Psoas muscle (tissue), 8 donors: ENCODE data around the gene TTLL11. TPM values are rescaled to one million over a fixed set of nuclear protein-coding genes. Genes with fewer than 3 reads are reported as not detected.

Experiments used
- ATAC-seq, 4 donors: fragments of 200-7000 bp; cut with Tn5 transposase; one replicate each; pipeline ENCODE4 v1.9.1; 2020; ENCODE audit warnings: moderate library complexity in 3 of 4, mild to moderate bottlenecking in 2 of 4
- DNase-seq, 2 donors: peaks; one replicate each; pipeline ENCODE4 v3.0.0-alpha.2; 2020
- H3K27ac ChIP-seq: fragments of 200-600 bp; one replicate; pipeline ENCODE4 v1.8.0; 2022
- H3K27me3 ChIP-seq, 3 donors: fragments of 200-600 bp in 1 of 3; one replicate each; pipeline versions ENCODE4 v1.6.1 to v1.8.0; 2013 to 2022; ENCODE audit warnings: low read length in 2 of 3, mild to moderate bottlenecking in 2 of 3, moderate library complexity in 1 of 3; ENCODE audit not compliant: insufficient read depth in 3 of 3
- H3K36me3 ChIP-seq, 2 donors: fragments of 200-600 bp in 1 of 2; one replicate each; pipeline versions ENCODE4 v1.6.1 to v1.8.0; 2013 to 2022; ENCODE audit warnings: low read depth in 1 of 2, mild to moderate bottlenecking in 1 of 2, moderate library complexity in 1 of 2; ENCODE audit not compliant: insufficient read depth in 1 of 2
- H3K4me1 ChIP-seq: fragments of 200-600 bp; one replicate; pipeline ENCODE4 v1.8.0; 2022
- H3K4me3 ChIP-seq: fragments of 200-600 bp; one replicate; pipeline ENCODE4 v1.8.0; 2022; ENCODE audit warnings: mild to moderate bottlenecking
- H3K9me3 ChIP-seq: fragments of 200-600 bp; one replicate; pipeline ENCODE4 v1.8.0; 2022
- CTCF ChIP-seq: fragments of 200-600 bp; IDR thresholded peaks from one replicate; pipeline ENCODE4 v1.8.0; 2022; ENCODE audit warnings: antibody characterized with exemption
- WGBS, 3 donors: extraction: QIAGEN DNeasy Blood & Tissue Kit; methylation state at CpG; one replicate each; pipeline versions ENCODE4 v1.1.6 to v1.1.7; 2013; 5-methylcytosine and 5-hydroxymethylcytosine counted together
- intact Hi-C, 2 donors: fragments of 100-400 bp; cut with DNase I; formaldehyde crosslinking; loops; one replicate each; pipeline versions ENCODE4 v1.11.0 to v1.14.2; 2022
- polyA plus RNA-seq, 3 donors: library from polyadenylated mRNA; stranded (reverse); fragments of 200-250 nt; gene quantifications; one replicate each; pipeline ENCODE4 v1.2.3, GENCODE V29; 2013
- total RNA-seq, 4 donors: library from RNA; stranded (reverse); fragmentation: NEBNext Ultra II Directional in 2 of 4; extraction: Animal tissue kit (Norgen Biotek cat#: 25700) in 2 of 4; gene quantifications; one replicate each; pipeline versions ENCODE4 v1.2.1 to v1.2.4, GENCODE V29; 2021 to 2023
- donor health status: healthy with polysubstance abuse.
- donor health status: DM: no; HTN: no; CAD: no; lungs with moderate emphysema.
- donor health status: Bipolar disorder and iron deficiency.
- donor health status: healthy.
- donor health status: DM: yes; HTN: yes; CAD: no.
- donor health status: DM: no; HTN: no; CAD: no.
- donor health status: DM: no; HTN: no; CAD: no.
- donor health status: DM: yes; HTN: yes; CAD: no.

Gene TTLL11
- total and polyA plus RNA-seq, 7 donors = 15.1 to 56.4 (median 19.3) TPM

DNA sequence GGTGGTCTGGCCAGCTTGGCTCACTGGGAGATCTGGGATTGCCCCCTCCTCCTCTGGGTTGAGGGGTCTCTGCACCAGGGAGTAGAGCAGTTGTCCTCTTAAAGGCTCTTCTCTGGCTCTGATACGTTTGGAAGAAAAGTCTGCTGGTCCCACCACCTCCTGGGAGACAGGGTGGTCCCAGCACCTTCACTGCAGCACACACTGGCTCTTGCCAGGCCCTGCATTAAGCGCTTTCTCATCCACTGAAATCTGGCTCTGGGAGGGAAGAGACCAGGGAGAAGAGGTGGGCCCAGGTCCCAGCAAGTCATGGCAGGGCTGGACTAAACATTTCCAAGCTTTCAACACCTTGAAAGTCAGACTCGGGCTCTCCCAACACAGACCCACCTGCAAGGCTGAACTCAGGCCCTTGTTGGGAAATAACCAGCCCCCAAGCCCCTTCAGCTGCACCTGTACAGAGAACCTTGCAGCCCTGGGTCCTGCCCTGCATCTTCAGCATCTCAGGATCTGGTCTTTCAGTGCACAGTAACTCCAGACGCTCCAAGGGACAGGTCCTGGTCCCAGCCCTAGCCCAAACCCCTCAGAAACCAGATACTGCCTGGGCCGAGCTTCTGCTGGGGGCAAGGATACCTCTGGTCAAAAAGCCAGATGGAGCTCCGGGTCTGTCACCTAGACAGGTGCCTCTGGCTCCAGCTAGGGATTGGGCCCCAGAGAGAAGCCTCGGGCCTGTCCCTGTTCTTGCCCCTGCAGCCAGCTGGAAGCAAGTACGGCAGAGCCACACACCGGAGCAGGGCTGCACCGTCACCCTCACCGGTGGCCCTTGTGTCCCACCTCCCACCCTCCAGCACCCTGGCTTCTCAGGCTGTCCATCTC lies 307.2 kb downstream of the TTLL11 start:
- no peaks in the 10 kb centered on the region for H3K4me1 ChIP-seq
- TF ChIP-seq CTCF = no peak
- 86 to 87% (median 87%) methylated on average over 11 of the region's 11 CpGs for WGBS, 3 donors
- no peaks in the 10 kb centered on the region for H3K27me3 ChIP-seq
- no peak overlapping the region for H3K4me3 ChIP-seq
- H3K9me3 ChIP-seq = no peaks in the 10 kb centered on the region
- DNase-seq (no peak), ATAC-seq (peak in 1 of 4 donors; percentile 18)
- peaks cover 0 to 51% of the 10 kb centered on the region in 2 donors for H3K36me3 ChIP-seq
- no peak overlapping the region for H3K27ac ChIP-seq
- intact Hi-C loops = no loop called here

DNA sequence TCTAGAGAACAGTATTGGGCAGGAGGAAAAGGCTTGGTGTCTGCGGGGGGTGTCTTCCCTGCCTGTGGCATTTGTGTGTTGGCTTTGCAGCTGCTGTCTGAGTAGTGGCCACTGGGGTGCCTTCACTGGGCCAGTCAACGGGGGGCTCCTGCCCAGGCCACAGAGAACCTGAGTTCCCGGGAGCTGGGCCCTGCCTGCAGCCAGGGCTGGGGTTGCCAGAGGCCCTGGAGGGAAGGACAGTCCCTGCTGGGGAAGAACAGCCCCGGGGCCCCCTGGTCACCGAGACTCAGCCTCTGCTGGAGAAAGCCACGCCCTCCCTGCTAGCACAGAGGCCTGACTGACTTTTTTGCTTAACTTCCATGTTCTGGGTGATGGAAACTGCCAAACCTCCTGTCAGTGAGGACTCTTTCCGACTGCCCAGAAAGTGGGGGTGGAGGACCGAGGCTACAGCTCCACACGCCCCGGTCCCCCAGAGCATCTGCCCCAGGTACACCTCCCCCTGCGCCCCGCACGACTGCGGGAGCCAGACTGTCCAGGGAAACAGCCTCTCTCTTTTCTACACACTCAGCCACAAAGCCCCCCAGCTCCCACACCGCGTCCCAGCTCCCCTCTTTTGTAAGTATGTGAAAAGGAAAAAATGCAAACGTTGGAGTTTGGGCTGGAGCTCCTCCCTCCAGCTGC lies 308.2 kb downstream of the TTLL11 start:
- no peak for ATAC-seq
- Histone ChIP-seq H3K27me3 (no peaks in the 10 kb centered on the region), H3K4me3 (no peak overlapping the region), H3K9me3 (no peaks in the 10 kb centered on the region), H3K36me3 (peaks cover 0 to 59% of the 10 kb centered on the region in 2 donors), H3K27ac (peak overlapping the region; percentile 2), H3K4me1 (no peaks in the 10 kb centered on the region)
- TF ChIP-seq CTCF = no peak
- WGBS, 3 donors = 78 to 81% (median 78%) methylated on average over 17 of the region's 17 CpGs
- DNase-seq = no peak
- intact Hi-C loops = no loop called here

DNA sequence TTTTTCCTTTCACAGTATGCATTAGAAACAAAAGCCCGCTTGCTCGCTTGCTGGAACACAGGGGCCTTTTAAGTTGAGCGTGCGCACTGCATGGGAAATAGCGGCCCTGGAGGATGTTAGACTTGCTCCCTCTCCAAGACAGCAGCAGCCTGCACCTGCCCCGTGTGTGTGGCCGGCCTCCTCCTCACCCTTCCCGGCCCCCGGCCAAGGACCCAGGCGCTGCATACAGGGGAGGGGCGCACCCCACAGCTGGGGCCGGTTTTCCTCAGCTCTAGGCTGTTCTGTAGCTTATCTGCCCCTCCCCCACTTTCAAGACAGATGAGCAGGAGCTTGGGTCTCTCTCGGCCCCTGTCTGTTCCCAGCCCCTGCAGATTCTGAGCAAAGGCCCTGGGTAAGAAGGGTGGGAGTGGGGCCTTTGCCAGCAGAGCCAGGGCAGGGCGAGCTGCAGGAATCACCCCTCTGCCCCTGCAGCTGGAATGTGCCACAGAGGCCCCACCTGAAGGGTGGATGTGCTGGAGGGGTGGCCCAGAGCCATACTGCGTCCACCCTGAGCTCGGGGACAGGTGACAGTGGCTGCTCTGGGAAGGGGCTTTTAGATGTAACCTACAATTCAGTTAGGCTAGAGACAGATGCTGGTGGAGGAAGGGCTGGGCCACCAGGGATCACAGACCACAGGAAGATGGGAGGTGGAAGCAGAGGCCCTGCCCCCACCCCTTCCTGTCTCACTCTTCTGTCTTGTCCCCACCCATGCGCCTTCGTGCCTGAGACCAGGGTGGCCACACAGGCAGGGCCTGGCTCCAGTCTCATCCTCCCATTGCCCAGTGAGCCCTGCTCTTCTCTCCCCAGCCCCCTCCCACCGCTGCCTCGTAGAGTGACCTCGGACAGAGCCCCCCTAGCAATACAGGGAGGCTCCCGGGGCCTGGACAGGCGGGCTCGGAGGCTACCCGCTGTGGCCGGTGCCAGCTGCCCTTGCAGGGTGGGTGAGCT lies 309.3 kb downstream of the TTLL11 start:
- H3K36me3 ChIP-seq = peaks cover 0 to 59% of the 10 kb centered on the region in 2 donors
- no peak for TF ChIP-seq CTCF
- intact Hi-C loops = no loop called here
- H3K9me3 ChIP-seq = no peaks in the 10 kb centered on the region
- 83 to 84% (median 84%) methylated on average over 26 of the region's 26 CpGs for WGBS, 3 donors
- H3K27me3 ChIP-seq = no peaks in the 10 kb centered on the region
- no peak overlapping the region for H3K4me3 ChIP-seq
- ATAC-seq (no peak), DNase-seq (no peak)
- H3K4me1 ChIP-seq = no peaks in the 10 kb centered on the region
- H3K27ac ChIP-seq = peak overlapping the region; percentile 2

DNA sequence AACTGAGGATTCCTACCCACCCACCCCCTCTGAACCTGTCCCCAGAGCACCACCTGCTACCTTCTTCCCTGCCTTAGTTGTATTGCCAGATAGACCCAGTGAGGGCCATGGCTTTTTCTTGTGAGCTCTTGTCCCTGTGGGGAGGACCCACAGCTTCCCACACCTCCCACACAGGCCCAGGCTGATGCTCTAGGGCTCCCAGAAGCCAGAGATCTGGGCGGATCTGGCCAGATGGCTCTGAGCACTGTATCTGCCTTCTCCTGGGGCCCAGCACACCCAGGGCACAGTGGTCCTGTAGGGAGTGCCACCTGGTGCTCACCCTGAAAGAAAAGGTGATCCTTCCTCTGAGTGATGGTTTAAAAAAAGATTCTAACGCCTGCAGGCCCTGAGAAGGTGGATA lies 310.0 kb downstream of the TTLL11 start:
- ATAC-seq = no peak
- 80 to 97% (median 89%) methylated on average over 2 of the region's 2 CpGs for WGBS, 3 donors
- Histone ChIP-seq H3K4me1 (peaks cover 6% of the 10 kb centered on the region), H3K9me3 (no peaks in the 10 kb centered on the region), H3K36me3 (peaks cover 0 to 60% of the 10 kb centered on the region in 2 donors), H3K27me3 (no peaks in the 10 kb centered on the region), H3K27ac (no peak overlapping the region), H3K4me3 (no peak overlapping the region)
- TF ChIP-seq CTCF = no peak
- DNase-seq = no peak
- intact Hi-C loops = no loop called here
